GM23248 (cell line): Measurements from ENCODE around the gene GRAMD1B. TPM values are rescaled to one million over a fixed set of nuclear protein-coding genes. Genes with fewer than 3 reads are reported as not detected.

ENCODE experiments used
- DNase-seq: peaks from one replicate; pipeline ENCODE4 v3.0.0-alpha.2; 2015
- H2AFZ ChIP-seq: fragments of 200-600 bp; sonication (generic); 2 replicates; pipeline ENCODE4 v1.6.1; 2016; ENCODE audit warnings: antibody characterized with exemption
- H3F3A ChIP-seq: fragments of 200-600 bp; sonication (generic); 2 replicates; pipeline ENCODE4 v1.6.1; 2016; ENCODE audit warnings: mild to moderate bottlenecking, antibody characterized with exemption, mixed run types; ENCODE audit not compliant: insufficient read depth
- H3K27ac ChIP-seq: fragments of 200-600 bp; sonication (generic); 2 replicates; pipeline ENCODE4 v1.5.1; 2016; ENCODE audit warnings: mild to moderate bottlenecking
- H3K27me3 ChIP-seq: fragments of 200-600 bp; sonication (generic); replicated peaks from 2 replicates; pipeline ENCODE4 v1.6.1; 2016; ENCODE audit warnings: mild to moderate bottlenecking; ENCODE audit not compliant: insufficient read depth
- H3K36me3 ChIP-seq: fragments of 200-600 bp; sonication (generic); 2 replicates; pipeline ENCODE4 v1.6.1; 2016; ENCODE audit warnings: low read depth, mild to moderate bottlenecking
- H3K4me1 ChIP-seq: fragments of 200-600 bp; sonication (generic); 2 replicates; pipeline ENCODE4 v1.6.1; 2016; ENCODE audit warnings: mild to moderate bottlenecking; ENCODE audit not compliant: insufficient read depth
- H3K4me2 ChIP-seq: fragments of 200-600 bp; sonication (generic); one replicate; pipeline ENCODE4 v1.6.1; 2016; ENCODE audit warnings: mild to moderate bottlenecking; ENCODE audit not compliant: unreplicated experiment
- H3K4me3 ChIP-seq: fragments of 200-600 bp; sonication (generic); 2 replicates; pipeline ENCODE4 v1.5.1; 2016; ENCODE audit warnings: mild to moderate bottlenecking
- H3K79me2 ChIP-seq: fragments of 200-600 bp; sonication (generic); 2 replicates; pipeline ENCODE4 v1.6.1; 2016; ENCODE audit warnings: mild to moderate bottlenecking; ENCODE audit not compliant: insufficient read depth
- H3K9ac ChIP-seq: fragments of 200-600 bp; sonication (generic); 2 replicates; pipeline ENCODE4 v1.6.1; 2016; ENCODE audit warnings: mild to moderate bottlenecking
- H3K9me2 ChIP-seq: fragments of 200-600 bp; sonication (generic); 2 replicates; pipeline ENCODE4 v1.6.1; 2016; ENCODE audit warnings: mixed run types, mild to moderate bottlenecking, moderate library complexity; ENCODE audit not compliant: insufficient read depth
- H3K9me3 ChIP-seq: fragments of 200-600 bp; sonication (generic); one replicate; pipeline ENCODE4 v1.6.1; 2017; ENCODE audit warnings: low read depth
- H4K20me1 ChIP-seq: fragments of 200-600 bp; sonication (generic); 2 replicates; pipeline ENCODE4 v1.6.0; 2016; ENCODE audit not compliant: insufficient read depth
- EZH2 ChIP-seq: fragments of 200-600 bp; sonication (generic); IDR thresholded peaks from 2 replicates; pipeline ENCODE4 v1.6.1; 2018; ENCODE audit warnings: antibody characterized with exemption, mild to moderate bottlenecking; ENCODE audit not compliant: insufficient read depth, poor library complexity, severe bottlenecking
- EZH2phosphoT487 ChIP-seq: fragments of 200-600 bp; sonication (generic); IDR thresholded peaks from 2 replicates; pipeline ENCODE4 v1.6.1; 2018; ENCODE audit warnings: antibody characterized with exemption, moderate library complexity, mild to moderate bottlenecking, low read depth; ENCODE audit not compliant: insufficient read depth
- WGBS, 2 experiments: methylation state at CpG; one replicate each; pipeline ENCODE4 v1.1.6; 2015 to 2017; ENCODE audit warnings: low lambda C conversion rate in 2 of 2, low coverage in 1 of 2; ENCODE audit errors: missing lambda C conversion rate in 2 of 2; 5-methylcytosine and 5-hydroxymethylcytosine counted together
- in situ Hi-C: fragments of 300-500 bp; cut with MboI; formaldehyde crosslinking; loops from 2 replicates; pipeline ENCODE4 v1.15.0; 2020
- polyA plus RNA-seq: library from polyadenylated mRNA; unstranded; fragments of >200 nt; fragmentation: Nextera tagmentation; extraction: Ambion mirVana; gene quantifications from 2 replicates; pipeline ENCODE4 v1.2.1, GENCODE V29; 2016
- total RNA-seq: library from RNA; depleted of rRNA; stranded (reverse); fragments of >200 nt; shearing (Covaris generic); gene quantifications from 2 replicates; pipeline ENCODE4 v1.2.3, GENCODE V29; 2014

The GRAMD1B gene
- total and polyA plus RNA-seq, 2 experiments from 2014 or later = 4.1 to 14.8 TPM

DNA sequence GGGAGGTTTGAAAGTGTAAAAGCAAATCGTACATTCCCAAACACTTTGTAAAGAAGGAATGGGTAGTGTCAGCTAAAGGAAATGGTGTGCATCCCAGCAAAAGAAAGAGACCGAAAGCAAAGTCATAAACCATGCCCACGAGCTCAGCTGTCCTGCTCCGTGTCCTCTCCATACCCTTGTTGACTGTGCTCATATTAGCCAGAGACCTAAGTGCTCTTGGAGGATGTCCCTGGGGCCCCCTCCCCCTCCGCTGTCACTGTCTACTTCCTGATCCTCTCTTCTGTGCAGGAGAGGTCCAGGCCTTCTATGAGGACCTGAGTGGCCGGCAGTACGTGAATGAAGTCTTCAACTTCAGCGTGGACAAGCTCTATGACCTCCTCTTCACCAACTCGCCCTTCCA lies 178.3 kb downstream of the GRAMD1B start:
- TF ChIP-seq EZH2 (no peak), EZH2phosphoT487 (no peak)
- no peaks in the 10 kb centered on the region for H3F3A ChIP-seq
- in situ Hi-C loops = no loop called here
- H3K4me3 ChIP-seq = no peak overlapping the region
- no peak for DNase-seq
- H3K36me3 ChIP-seq = peaks cover 14% of the 10 kb centered on the region; the same call in 1 of the 2 replicates
- H3K27me3 ChIP-seq = no peaks in the 10 kb centered on the region
- H4K20me1 ChIP-seq = no peaks in the 10 kb centered on the region
- WGBS, 2 experiments = 94 to 96% methylated on average over 9 of the region's 9 CpGs
- H3K9me3 ChIP-seq = no peaks in the 10 kb centered on the region
- H3K9me2 ChIP-seq = no peaks in the 10 kb centered on the region
- H3K79me2 ChIP-seq = no peaks in the 10 kb centered on the region
- no peak overlapping the region for H2AFZ ChIP-seq
- H3K9ac ChIP-seq = no peak overlapping the region
- H3K4me2 ChIP-seq = no peak overlapping the region
- no peaks in the 10 kb centered on the region for H3K4me1 ChIP-seq
- H3K27ac ChIP-seq = no peak overlapping the region

- H3K9me2 ChIP-seq = no peaks in the 10 kb centered on the region
- H3K4me2 ChIP-seq = no peak overlapping the region
- no peak overlapping the region for H2AFZ ChIP-seq
- no peaks in the 10 kb centered on the region for H3K9me3 ChIP-seq
- no peaks in the 10 kb centered on the region for H3K79me2 ChIP-seq
- H4K20me1 ChIP-seq = no peaks in the 10 kb centered on the region
- no peaks in the 10 kb centered on the region for H3F3A ChIP-seq
- H3K4me3 ChIP-seq = no peak overlapping the region
- no peaks in the 10 kb centered on the region for H3K27me3 ChIP-seq
- in situ Hi-C loops = no loop called here
- no peaks in the 10 kb centered on the region for H3K4me1 ChIP-seq
- WGBS, 2 experiments = 94 to 97% methylated on average over 8 of the region's 8 CpGs
- H3K27ac ChIP-seq = no peak overlapping the region
- no peak for DNase-seq
- H3K36me3 ChIP-seq = peaks cover 12% of the 10 kb centered on the region; the same call in 1 of the 2 replicates
- TF ChIP-seq EZH2phosphoT487 (no peak), EZH2 (no peak)
- no peak overlapping the region for H3K9ac ChIP-seq
Observed at GRCh38 chr11:123608945-123609344, 178.9 kb downstream of the GRAMD1B start.

DNA sequence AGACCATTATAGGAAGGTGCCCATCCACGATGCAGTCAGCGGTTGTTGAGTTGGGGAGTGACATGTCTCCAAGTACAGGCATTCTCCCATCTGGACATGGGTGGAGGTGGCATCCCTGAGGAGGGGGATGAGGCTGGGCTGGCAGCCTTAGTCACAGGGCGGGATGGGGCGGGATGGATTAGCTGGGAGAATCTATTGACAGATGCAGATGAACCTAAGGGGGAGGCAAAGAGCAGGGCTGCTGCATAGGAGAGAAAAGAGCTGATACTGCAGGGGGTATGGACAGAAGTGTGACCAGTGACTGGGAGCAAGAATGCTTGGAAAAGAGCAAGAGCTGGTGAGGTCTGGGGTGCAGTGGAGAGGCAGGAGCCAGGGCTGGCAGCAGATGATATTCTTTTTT lies 181.6 kb downstream of the GRAMD1B start:
- Histone ChIP-seq H3K27me3 (no peaks in the 10 kb centered on the region), H3K36me3 (peaks cover 12% of the 10 kb centered on the region; the same call in 1 of the 2 replicates), H3K9me2 (no peaks in the 10 kb centered on the region), H3K4me1 (peaks cover 7% of the 10 kb centered on the region), H3K4me3 (no peak overlapping the region), H3K27ac (no peak overlapping the region), H4K20me1 (no peaks in the 10 kb centered on the region), H3K9me3 (no peaks in the 10 kb centered on the region), H3F3A (peaks cover 7% of the 10 kb centered on the region), H3K79me2 (no peaks in the 10 kb centered on the region), H3K4me2 (no peak overlapping the region), H3K9ac (no peak overlapping the region), H2AFZ (no peak overlapping the region)
- in situ Hi-C loops = no loop called here
- 93 to 97% methylated on average over 4 of the region's 4 CpGs for WGBS, 2 experiments
- no peak for DNase-seq
- no peak for TF ChIP-seq EZH2phosphoT487
- no peak for TF ChIP-seq EZH2

- Histone ChIP-seq H3K79me2 (no peaks in the 10 kb centered on the region), H3K4me1 (peaks cover 11% of the 10 kb centered on the region), H3K27ac (peak overlapping the region; percentile 36), H3F3A (peaks cover 13% of the 10 kb centered on the region), H3K9me3 (no peaks in the 10 kb centered on the region), H2AFZ (no peak overlapping the region), H3K36me3 (peaks cover 9% of the 10 kb centered on the region; the same call in 1 of the 2 replicates), H3K9me2 (no peaks in the 10 kb centered on the region), H4K20me1 (no peaks in the 10 kb centered on the region), H3K4me3 (no peak overlapping the region), H3K9ac (peak overlapping the region; percentile 50), H3K27me3 (no peaks in the 10 kb centered on the region), H3K4me2 (peak overlapping the region; percentile 19)
- 21 to 25% methylated on average over 11 of the region's 11 CpGs for WGBS, 2 experiments
- no peak for TF ChIP-seq EZH2phosphoT487
- no peak for TF ChIP-seq EZH2
- in situ Hi-C loops = no loop called here
- peak; percentile 96 for DNase-seq
Observed at GRCh38 chr11:123616505-123617198, 186.6 kb downstream of the GRAMD1B start.
